Measurements from ENCODE around the gene DDC.

Gene DDC

DNA sequence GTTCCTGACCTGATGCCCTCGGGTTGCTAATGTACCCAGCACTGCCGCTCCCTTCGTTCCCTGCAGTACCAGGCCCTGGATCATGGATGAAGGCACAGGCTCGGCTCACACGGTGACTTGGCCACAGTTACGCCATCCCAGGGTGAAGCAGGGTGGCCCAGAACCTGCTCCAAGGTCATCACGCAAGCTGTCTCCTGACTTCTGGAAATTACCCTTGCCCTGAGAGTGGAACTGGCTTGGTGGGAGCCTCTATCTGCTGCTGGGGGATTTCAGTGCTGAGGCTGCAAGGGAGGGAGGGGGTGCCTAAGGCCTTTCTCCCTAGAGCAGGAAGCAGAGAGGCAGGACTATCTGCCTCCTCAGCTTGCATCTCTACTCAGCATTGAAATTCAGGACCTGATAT lies 151.6 kb downstream of the DDC start:
- DNase-seq (ENCODE audit: low spot score), result no peak

DNA sequence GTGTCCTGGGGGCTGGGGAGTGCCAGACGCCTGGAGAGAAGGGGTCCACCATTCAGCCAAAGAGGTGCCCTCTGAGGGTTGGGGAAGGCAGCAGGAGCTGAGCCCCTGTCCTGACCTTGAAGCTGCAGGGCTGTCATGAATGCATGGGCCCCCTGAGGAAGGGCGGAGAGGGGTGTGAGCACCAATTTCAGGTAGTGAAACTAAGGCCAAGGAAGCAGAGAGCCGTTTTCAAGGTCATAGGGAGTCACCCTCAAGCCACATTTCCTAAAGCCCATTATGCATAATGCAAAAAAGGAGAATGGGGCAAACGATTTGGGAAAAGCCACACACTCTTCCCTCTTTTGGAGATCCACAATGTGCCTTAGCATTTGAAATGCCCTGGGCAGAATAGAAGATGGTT lies 152.2 kb downstream of the DDC start:
- DNase-seq (ENCODE audit: low spot score), result no peak

DNA sequence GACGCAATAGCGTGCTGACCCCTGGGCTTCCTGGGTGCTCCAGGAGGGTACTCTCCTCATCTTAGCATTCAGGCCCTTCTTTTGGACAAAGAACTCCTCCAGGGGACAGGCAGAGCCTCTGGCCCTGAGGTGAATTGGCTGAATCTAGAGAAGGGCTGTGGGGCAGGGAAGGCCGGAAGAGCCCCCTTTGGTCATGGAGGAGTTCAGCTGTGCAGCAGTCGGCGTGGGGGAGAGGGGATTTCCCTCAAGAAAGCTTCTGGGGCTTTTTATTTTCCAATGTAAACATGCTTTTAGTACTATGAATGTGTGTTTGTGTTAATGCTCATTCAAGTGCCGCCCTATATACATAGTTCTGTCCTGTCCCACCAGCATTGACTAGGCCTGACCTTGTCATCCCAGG lies 153.9 kb downstream of the DDC start:
- no peak for DNase-seq (ENCODE audit: low spot score)

DNA sequence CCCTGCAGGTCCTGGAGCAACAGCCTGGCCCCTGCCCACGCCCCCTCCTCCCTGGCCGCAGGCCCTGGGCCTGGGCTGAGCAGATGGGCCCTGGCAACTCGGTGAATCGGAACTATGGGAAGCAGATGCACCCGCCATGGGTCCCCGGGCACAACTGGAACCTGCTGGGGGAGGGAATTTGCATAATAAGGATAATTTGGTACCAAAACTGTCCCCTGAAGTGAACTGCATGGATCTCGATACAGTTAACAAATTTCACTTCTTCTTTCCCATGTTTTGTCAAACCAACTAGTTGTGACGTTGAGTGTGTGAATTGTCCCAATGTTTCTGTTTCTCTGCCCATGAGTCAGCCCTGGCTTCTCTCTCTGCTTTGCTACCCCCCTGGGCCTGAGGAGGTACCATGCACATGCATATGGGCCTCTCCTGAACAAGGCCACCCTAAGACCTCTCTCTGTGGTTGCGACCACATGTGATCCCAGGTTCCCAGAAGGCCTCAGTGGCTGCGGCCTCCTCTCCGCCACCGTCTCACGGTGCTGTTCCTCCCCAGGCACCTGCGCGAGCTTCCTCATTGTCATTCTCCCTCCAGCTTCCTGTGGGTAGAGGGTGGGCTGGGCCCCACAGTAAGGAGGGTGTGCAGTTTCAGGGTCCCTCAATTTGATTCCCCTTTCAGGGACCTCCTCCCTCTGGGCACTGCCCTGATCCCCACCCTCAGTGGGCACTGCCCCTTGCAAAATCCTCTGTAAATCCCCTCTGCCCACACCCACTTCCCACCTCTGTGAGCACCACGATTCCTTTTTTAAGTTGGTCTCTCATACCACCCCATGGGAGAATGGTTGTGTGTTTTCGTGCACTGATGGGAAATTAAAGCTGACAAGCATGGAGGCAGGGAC lies 155.1 kb downstream of the DDC start:
- DNase-seq (ENCODE audit: low spot score), result no peak

All from Ammon's horn (tissue), 1 donor.